Pericardium fibroblast (primary cell): ENCODE data around the gene ARMH1. TPM values are rescaled to one million over a fixed set of nuclear protein-coding genes. Genes with fewer than 3 reads are reported as not detected.

Source experiments
- total RNA-seq: library from RNA; depleted of rRNA; stranded (reverse); fragments of >200 nt; gene quantifications from 2 replicates; pipeline ENCODE4 v1.2.3, GENCODE V29; 2015

The ARMH1 gene
- 3.3 and 6.4 TPM in 2 replicates for total RNA-seq

GRCh38 chr1:44674113-44675000 is at the start of gene ARMH1, which contains the start of gene TMEM53:
TSS of gene ARMH1 (plus strand) at chr1:44674714. CDS start at chr1:44689698, 14,984 bp downstream.
TSS of gene TMEM53 (minus strand) at chr1:44674481. CDS start at chr1:44674391, 90 bp downstream.

GRCh38 chr1:44730741-44731512 is 56.4 kb downstream of the ARMH1 start, which contains the start of gene RNU5D-1:
TSS of gene RNU5D-1 (minus strand) at chr1:44731170.

GRCh38 chr1:44739307-44740178 is 65.0 kb downstream of the ARMH1 start, which contains the start of gene KIF2C:
TSS of gene KIF2C (plus strand) at chr1:44739837. CDS start at chr1:44739933, 96 bp downstream.

Other genes starting within 250 kb of the ARMH1 start
- gene TMEM53, start 233 bp upstream of the ARMH1 start, total RNA-seq: 7.4 and 15.7 TPM in 2 replicates
- not detected in 2 replicates for gene RNU5D-1, start 56.5 kb downstream of the ARMH1 start, total RNA-seq
- gene KIF2C, start 65.1 kb downstream of the ARMH1 start, total RNA-seq: 1.1 and 1.4 TPM in 2 replicates
- gene RPS8, start 100.8 kb downstream of the ARMH1 start, total RNA-seq: 3,142 and 4,476 TPM in 2 replicates
- not detected in 2 replicates for gene BEST4, start 113.5 kb downstream of the ARMH1 start, total RNA-seq
- 13.5 and 24.2 TPM in 2 replicates for gene PLK3, start 125.7 kb downstream of the ARMH1 start, total RNA-seq
- 1.4 TPM in 1 of 2 replicates, not detected in the other for gene DYNLT4, start 132.6 kb downstream of the ARMH1 start, total RNA-seq
- 2.5 and 9.5 TPM in 2 replicates for gene BTBD19, start 133.8 kb downstream of the ARMH1 start, total RNA-seq
- gene PTCH2, start 168.5 kb downstream of the ARMH1 start, total RNA-seq: under 0.01 and 0.47 TPM in 2 replicates